ENCODE results near the gene SKI.

DNA sequence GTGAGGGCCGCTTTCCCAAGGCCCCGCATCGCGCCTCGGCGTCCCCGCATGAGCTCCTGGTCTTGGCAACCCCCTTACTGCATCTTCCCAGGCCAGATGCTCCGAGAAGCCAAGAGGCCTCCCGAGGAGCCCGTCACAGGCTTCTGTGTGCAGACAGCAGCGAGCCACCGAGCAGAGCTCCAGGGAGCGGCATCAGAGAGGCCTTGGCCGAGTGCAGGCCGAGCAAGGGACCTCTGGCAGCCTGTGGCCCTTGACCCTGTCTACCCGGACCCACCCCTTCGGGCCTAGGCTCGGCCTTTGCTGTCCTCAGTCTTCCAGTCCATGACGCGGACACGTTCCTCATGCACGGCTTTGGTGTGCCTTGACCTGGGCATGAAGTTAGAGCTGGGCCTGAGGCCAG, 99.7 kb downstream of the SKI start:
- TF ChIP-seq GATA2 (IDR thresholded peaks at IDR 0.05; ENCODE audit: low read depth, low read length) (no peak), GATA3 (IDR thresholded peaks at IDR 0.05; ENCODE audit: low read depth, low read length) (no peak)

Measured in SH-SY5Y (cell line).